HepG2 (cell line): ENCODE measurements around the gene TREML4. TPM values are rescaled to one million over a fixed set of nuclear protein-coding genes. Genes with fewer than 3 reads are reported as not detected.

Experiments used
- MAF1 ChIP-seq: sonication (generic); formaldehyde crosslinking; IDR thresholded peaks from 2 replicates; pipeline ENCODE4 v1.5.0; 2020; ENCODE audit warnings: missing genetic modification reagents, borderline replicate concordance
- SMAD1 ChIP-seq: sonication (generic); formaldehyde crosslinking; IDR thresholded peaks from 2 replicates; pipeline ENCODE4 v1.4.0; 2020; ENCODE audit warnings: missing genetic modification reagents, low read depth, mild to moderate bottlenecking, borderline replicate concordance
- polyA plus RNA-seq, 8 experiments: library from polyadenylated mRNA; depleted of rRNA in 3 of 8; stranded (reverse) in 7 of 8; unstranded in 1 of 8; fragments of >200 nt; fragmentation: Illumina TruSeq in 4 of 8; extraction: Trizol in 4 of 8; gene quantifications; 2 replicates each; pipeline versions ENCODE4 v1.2.1 to v1.2.3, GENCODE V29; 2011 to 2016; ENCODE audit warnings: low read depth in 4 of 8, missing spikeins in 1 of 8, mixed read lengths in 1 of 8; ENCODE audit not compliant: insufficient read depth in 1 of 8
- total RNA-seq, 5 experiments: library from RNA; depleted of rRNA; stranded (reverse); fragments of >200 nt; fragmentation: Illumina TruSeq; extraction: Trizol; gene quantifications; 2 replicates each; pipeline ENCODE4 v1.2.3, GENCODE V29; 2016; ENCODE audit warnings: low read depth in 1 of 5
- TF ChIP-seq, protein P1 (sequence below): sonication (generic); formaldehyde crosslinking; IDR thresholded peaks from one replicate; pipeline ENCODE4 v1.5.1; 2020; ENCODE audit warnings: mild to moderate bottlenecking, missing genetic modification reagents; ENCODE audit errors: not compliant biosample characterization
- TF ChIP-seq, protein P2 (sequence below): sonication (generic); formaldehyde crosslinking; IDR thresholded peaks from 2 replicates; pipeline ENCODE4 v1.5.1; 2020; ENCODE audit warnings: mild to moderate bottlenecking, missing genetic modification reagents, borderline replicate concordance
- TF ChIP-seq, protein P3 (sequence below): sonication (generic); formaldehyde crosslinking; IDR thresholded peaks from 2 replicates; pipeline ENCODE4 v1.4.0; 2020; ENCODE audit warnings: missing genetic modification reagents

The TREML4 gene
- total and polyA plus RNA-seq, 2 of the 13 experiments (the other 11 are each of a cell fraction or from before 2014, with no cell fraction given): not detected

DNA sequence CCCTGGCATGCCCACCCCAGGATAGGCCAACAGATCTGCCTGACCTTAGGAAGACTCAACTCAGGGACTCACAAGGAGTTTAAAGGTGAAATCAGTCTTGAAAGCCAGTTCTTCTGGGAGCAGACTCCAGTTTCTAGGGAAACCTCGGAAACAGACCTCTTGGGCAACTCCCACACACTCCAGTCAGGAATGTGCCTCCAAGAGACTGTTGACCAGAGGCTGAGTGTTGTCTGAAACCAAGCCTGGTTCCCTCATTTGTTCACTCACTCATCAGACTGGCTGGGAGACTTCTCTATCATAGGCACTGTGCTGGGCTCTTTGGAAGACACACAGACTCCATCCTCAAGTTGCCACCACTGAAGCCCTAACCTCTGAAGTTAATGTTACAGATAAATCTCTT is 56.6 kb downstream of the TREML4 start (continued):
- TF ChIP-seq, protein P1, sequence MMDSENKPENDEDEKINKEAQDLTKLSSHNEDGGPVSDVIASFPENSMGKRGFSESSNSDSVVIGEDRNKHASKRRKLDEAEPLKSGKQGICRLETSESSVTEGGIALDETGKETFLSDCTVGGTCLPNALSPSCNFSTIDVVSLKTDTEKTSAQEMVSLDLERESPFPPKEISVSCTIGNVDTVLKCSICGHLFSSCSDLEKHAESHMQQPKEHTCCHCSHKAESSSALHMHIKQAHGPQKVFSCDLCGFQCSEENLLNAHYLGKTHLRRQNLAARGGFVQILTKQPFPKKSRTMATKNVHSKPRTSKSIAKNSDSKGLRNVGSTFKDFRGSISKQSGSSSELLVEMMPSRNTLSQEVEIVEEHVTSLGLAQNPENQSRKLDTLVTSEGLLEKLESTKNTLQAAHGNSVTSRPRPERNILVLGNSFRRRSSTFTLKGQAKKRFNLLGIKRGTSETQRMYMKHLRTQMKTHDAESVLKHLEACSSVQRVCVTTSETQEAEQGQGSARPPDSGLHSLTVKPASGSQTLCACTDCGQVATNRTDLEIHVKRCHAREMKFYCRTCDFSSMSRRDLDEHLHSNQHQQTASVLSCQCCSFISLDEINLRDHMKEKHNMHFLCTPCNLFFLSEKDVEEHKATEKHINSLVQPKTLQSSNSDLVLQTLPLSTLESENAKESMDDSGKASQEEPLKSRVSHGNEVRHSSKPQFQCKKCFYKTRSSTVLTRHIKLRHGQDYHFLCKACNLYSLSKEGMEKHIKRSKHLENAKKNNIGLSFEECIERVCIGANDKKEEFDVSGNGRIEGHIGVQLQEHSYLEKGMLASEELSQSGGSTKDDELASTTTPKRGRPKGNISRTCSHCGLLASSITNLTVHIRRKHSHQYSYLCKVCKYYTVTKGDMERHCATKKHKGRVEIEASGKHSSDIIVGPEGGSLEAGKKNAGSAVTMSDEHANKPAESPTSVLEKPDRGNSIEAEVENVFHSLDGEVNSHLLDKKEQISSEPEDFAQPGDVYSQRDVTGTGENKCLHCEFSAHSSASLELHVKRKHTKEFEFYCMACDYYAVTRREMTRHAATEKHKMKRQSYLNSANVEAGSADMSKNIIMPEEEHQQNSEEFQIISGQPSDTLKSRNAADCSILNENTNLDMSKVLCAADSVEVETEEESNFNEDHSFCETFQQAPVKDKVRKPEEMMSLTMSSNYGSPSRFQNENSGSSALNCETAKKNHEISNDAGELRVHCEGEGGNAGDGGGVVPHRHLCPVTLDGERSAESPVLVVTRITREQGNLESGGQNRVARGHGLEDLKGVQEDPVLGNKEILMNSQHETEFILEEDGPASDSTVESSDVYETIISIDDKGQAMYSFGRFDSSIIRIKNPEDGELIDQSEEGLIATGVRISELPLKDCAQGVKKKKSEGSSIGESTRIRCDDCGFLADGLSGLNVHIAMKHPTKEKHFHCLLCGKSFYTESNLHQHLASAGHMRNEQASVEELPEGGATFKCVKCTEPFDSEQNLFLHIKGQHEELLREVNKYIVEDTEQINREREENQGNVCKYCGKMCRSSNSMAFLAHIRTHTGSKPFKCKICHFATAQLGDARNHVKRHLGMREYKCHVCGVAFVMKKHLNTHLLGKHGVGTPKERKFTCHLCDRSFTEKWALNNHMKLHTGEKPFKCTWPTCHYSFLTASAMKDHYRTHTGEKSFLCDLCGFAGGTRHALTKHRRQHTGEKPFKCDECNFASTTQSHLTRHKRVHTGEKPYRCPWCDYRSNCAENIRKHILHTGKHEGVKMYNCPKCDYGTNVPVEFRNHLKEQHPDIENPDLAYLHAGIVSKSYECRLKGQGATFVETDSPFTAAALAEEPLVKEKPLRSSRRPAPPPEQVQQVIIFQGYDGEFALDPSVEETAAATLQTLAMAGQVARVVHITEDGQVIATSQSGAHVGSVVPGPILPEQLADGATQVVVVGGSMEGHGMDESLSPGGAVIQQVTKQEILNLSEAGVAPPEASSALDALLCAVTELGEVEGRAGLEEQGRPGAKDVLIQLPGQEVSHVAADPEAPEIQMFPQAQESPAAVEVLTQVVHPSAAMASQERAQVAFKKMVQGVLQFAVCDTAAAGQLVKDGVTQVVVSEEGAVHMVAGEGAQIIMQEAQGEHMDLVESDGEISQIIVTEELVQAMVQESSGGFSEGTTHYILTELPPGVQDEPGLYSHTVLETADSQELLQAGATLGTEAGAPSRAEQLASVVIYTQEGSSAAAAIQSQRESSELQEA (CRISPR knock-in tag): no peak
- TF ChIP-seq MAF1 (CRISPR knock-in tag): no peak
- no peak for TF ChIP-seq SMAD1
- TF ChIP-seq, protein P2, sequence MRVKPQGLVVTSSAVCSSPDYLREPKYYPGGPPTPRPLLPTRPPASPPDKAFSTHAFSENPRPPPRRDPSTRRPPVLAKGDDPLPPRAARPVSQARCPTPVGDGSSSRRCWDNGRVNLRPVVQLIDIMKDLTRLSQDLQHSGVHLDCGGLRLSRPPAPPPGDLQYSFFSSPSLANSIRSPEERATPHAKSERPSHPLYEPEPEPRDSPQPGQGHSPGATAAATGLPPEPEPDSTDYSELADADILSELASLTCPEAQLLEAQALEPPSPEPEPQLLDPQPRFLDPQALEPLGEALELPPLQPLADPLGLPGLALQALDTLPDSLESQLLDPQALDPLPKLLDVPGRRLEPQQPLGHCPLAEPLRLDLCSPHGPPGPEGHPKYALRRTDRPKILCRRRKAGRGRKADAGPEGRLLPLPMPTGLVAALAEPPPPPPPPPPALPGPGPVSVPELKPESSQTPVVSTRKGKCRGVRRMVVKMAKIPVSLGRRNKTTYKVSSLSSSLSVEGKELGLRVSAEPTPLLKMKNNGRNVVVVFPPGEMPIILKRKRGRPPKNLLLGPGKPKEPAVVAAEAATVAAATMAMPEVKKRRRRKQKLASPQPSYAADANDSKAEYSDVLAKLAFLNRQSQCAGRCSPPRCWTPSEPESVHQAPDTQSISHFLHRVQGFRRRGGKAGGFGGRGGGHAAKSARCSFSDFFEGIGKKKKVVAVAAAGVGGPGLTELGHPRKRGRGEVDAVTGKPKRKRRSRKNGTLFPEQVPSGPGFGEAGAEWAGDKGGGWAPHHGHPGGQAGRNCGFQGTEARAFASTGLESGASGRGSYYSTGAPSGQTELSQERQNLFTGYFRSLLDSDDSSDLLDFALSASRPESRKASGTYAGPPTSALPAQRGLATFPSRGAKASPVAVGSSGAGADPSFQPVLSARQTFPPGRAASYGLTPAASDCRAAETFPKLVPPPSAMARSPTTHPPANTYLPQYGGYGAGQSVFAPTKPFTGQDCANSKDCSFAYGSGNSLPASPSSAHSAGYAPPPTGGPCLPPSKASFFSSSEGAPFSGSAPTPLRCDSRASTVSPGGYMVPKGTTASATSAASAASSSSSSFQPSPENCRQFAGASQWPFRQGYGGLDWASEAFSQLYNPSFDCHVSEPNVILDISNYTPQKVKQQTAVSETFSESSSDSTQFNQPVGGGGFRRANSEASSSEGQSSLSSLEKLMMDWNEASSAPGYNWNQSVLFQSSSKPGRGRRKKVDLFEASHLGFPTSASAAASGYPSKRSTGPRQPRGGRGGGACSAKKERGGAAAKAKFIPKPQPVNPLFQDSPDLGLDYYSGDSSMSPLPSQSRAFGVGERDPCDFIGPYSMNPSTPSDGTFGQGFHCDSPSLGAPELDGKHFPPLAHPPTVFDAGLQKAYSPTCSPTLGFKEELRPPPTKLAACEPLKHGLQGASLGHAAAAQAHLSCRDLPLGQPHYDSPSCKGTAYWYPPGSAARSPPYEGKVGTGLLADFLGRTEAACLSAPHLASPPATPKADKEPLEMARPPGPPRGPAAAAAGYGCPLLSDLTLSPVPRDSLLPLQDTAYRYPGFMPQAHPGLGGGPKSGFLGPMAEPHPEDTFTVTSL: no peak
- TF ChIP-seq, protein P3, sequence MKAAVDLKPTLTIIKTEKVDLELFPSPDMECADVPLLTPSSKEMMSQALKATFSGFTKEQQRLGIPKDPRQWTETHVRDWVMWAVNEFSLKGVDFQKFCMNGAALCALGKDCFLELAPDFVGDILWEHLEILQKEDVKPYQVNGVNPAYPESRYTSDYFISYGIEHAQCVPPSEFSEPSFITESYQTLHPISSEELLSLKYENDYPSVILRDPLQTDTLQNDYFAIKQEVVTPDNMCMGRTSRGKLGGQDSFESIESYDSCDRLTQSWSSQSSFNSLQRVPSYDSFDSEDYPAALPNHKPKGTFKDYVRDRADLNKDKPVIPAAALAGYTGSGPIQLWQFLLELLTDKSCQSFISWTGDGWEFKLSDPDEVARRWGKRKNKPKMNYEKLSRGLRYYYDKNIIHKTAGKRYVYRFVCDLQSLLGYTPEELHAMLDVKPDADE (CRISPR knock-in tag): no peak
- TF ChIP-seq, all 625 proteins: peak for 0
